HUDEP-2 (cell line): ENCODE data around the gene PFN3.

Experiments
- DNase-seq, 76 experiments: peaks; one replicate each; lab custom pipeline; 2025; ENCODE audit not compliant: unreplicated experiment in 76 of 76; lab: John Stamatoyannopoulos, UW

The PFN3 gene

GRCh38 chr5:177439518-177440053, 39.1 kb upstream of the PFN3 start:
- no peak for DNase-seq

GRCh38 chr5:177438468-177438867, 38.0 kb upstream of the PFN3 start:
- no peak for DNase-seq

DNA sequence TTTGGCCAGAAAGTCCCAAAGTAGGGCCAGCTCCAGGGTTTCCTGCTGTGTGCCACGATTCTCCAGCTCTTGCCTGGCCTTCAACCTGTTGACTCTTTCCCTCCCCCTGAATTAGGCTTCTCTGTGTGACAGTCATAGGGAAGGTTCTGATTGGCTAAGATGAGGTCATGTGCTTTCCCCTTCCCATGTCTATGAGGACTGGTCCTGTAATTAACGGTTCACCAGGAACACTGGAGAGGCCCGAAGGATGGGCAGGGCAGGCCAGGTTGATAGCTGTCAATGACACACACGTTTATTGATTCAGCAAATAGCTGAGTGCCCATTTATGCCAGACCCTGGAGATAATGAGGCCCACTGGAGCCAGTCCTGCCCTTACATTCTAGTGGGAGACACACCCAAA, 37.2 kb upstream of the PFN3 start:
- DNase-seq = no peak

DNA sequence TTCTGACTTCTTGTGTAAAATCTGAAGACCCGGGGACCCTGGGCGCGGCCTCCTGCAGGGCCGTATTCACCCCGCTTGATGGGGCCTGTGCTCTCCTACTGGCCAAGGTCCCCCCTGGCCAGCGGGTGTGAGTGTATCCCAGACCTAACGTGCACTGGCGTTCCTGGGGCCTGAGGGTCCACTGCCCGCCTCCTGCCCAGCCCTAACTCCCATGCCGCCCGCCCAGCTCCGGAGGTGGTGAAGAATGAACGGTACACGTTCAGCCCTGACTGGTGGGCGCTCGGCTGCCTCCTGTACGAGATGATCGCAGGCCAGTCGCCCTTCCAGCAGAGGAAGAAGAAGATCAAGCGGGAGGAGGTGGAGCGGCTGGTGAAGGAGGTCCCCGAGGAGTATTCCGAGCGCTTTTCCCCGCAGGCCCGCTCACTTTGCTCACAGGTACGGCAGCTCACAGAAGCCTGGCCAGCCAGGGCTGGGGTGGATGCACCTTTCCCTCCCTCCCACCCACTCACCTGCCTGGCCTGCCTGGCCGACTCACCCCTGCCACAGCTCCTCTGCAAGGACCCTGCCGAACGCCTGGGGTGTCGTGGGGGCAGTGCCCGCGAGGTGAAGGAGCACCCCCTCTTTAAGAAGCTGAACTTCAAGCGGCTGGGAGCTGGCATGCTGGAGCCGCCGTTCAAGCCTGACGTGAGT, 35.5 kb upstream of the PFN3 start:
- no peak for DNase-seq

DNA sequence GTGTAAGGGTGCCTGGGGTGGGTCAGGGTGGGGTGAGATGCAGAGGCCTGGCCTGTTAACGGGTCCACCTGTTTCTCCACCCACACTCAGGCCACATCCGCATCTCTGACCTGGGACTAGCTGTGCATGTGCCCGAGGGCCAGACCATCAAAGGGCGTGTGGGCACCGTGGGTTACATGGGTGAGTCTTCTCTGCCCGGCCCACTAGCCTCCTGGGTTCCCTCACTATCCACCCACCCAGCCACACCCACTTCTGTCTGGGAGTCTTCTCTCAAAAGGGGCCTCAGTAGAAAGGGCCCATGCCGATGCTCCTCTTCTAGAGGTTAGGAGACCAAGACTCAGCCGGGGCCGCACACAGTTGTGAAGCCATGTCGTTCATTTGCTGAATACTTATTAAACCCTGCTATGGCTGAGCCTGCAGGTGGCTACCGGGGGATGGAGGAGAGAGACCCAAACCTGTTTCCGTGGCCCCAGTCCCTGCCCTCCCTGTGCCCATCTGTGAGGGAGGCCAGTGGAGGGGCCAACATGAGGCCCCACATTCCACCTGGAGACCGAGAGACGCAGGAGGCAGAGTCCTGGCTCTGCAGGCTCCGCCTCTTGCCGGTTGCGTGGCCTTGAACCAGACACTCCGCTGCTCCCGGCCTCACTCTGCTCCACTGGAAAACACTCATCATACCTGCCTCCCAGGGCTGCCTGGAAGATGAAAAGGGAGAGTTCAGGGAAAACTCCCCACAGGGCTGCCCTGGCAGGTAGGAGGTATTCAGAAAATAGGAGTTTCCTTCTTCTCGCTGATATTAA, 34.7 kb upstream of the PFN3 start:
- no peak for DNase-seq

GRCh38 chr5:177434437-177434836, 34.0 kb upstream of the PFN3 start:
- DNase-seq = no peak

- no peak for DNase-seq
Measured at GRCh38 chr5:177433658-177434217, 33.3 kb upstream of the PFN3 start.

GRCh38 chr5:177432839-177433657, 32.6 kb upstream of the PFN3 start:
- DNase-seq = no peak

DNA sequence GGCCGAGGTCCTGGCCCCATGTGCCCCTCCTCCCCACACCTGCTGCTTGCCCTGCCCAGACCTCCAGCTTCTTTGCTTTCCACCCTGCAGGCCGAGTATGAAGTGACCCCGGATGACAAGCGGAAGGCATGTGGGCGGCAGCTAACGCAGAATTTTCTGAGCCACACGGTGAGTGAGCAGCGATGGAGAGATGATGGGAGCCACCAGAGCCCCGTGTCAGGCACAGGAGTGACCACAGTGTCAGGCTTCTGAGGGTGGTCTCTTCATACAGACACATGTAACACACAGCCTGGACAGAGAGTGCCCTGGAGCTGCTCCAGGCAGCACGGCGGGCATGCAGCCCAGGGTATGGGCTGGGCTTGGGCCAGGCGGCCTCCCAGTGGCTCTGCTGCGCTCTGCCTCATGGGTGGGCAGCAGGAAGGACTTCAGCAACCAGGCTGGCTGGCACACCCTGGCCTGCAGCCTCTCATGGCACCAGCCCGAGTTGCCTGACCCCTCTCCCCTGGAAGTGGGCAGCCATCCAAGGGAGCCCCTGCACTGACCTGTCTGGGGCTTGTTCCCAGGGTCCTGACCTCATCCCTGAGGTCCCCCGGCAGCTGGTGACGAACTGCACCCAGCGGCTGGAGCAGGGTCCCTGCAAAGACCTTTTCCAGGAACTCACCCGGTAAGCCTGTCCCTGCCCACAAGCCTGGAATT, 31.8 kb upstream of the PFN3 start:
- no peak for DNase-seq

DNA sequence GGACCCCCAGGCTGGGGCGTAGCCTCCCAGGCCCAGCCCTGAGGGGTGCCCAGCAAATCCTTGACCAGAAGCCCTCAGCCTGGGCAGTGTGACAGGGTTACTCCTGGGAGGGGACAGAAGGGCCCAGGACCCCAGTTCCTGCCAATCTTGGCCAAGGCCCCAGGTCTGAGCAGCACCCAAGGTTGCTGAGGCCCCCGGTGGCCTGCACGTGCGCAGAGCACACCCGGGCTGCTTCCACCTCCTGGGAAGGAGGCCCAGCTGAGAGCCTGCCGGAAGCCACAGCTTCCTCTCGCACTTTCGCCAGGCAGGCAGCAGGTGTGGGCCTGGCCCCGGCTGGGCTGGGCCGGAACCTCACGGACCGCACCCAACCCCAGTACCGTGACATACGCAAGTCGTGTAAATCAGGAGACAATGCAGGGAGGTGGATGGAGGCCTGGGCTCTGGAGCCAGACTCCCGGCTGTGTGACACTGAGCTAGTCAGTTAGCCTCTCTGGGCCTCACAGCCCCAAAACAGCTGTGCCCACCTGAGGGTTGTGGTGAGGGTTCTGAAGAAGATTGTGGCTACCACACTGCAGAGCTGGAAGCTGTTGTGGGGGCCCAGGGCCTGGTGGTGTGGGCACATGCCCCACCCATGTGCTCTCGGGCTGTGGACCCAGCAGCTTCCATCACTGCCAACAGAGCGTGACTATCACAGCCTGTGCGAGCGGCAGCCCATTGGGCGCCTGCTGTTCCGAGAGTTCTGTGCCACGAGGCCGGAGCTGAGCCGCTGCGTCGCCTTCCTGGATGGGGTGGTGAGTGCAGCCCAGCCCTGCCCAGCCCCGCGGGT, 31.1 kb upstream of the PFN3 start:
- no peak for DNase-seq

DNA sequence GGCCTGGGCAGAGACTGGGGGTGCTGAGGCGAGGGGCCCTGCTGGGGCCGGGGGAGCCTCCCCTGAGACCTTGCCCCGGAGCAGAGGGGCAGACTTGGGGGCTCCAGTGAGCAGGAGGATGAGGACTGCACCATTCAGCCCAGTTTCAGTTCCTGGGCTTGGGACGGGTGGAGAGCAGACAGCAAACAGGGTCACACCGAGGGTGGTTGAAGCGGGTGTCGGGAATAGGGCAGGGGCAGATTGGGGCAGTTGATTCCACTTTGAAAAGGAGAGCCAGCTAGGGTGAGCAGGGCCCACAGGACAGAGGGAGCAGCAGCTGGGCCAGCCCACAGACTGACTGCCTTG, 30.5 kb upstream of the PFN3 start:
- no peak for DNase-seq

- DNase-seq = no peak
Measured at GRCh38 chr5:177430140-177430951, 29.9 kb upstream of the PFN3 start.

DNA sequence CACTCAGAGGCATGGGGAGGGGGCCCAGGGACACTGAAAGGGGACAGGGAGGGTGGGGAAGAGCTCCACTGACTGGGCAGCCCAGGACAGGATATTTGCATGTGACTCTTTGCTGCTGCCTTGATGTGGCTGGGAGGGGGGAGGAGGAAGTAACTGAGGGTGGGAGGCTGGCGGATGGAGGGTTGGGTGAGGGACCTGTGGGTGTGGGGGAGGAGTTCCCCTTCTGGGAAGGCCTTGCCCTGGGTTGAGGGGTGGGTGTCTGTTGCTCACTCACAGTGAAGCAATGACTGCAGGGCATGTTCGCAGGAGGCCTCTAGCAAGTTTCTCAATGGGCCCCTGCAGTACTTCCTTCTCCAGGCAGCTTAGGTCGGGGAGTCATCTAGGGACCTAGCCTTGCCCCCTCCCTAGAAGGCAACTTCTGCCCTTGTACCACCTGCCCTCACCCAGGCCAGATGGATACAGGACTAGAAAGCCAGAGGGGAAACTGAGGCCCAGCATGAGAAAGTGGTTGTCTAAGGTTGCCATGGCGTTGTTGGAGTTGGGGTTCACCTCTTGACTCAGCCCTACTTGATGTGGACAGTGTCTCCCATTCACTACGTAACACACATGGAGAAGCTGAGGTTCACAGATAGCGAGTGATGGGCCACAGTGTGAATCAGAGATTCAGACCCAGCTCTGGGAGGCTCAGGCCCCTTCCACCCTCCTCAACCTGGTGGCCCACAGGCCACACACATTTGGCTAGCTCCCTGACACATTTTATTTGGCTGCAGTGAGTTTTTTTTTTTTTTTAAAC, 29.0 kb upstream of the PFN3 start:
- peak in 1 of 76 experiments; percentile 10 for DNase-seq

- no peak for DNase-seq
Measured at GRCh38 chr5:177428574-177429217, 28.2 kb upstream of the PFN3 start.

GRCh38 chr5:177427919-177428573, 27.6 kb upstream of the PFN3 start:
- peak in 65 of 76 experiments; percentile 12 to 77 (median 53) for DNase-seq

DNA sequence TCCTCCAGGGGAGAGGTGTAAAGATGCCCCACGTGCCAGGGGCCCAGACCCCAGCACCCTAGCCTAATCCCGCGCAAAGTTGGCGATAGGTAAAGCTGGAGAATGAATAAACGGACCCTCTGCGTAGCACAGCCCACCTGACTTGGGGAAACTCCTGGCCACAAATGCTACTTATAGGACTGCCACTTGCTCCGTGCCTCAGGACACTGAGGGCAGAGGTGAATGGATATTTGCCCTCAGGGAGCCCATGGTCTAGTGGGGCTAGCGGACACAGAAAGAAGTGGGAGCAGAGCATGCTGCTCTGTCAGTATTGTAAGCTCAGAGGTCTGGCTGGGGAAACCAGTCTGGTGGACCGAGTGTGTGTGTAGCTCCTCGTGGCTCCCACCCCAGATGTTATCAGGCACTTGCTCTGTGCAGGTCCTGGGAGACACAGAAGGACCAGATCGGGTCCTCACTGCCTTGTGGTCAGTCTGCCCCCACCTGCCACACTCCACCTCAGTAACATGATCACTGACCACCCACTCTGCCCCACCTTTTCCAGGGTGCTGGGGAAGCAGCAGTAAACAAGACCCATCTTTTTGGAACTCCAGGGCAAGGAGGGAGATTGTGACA, 26.9 kb upstream of the PFN3 start:
- peak in 51 of 76 experiments; percentile 8 to 63 (median 33) for DNase-seq
